NCI-H748 (cell line): ENCODE data around the gene HDAC7.
A peak's percentile ranks its signal among the peaks of the same experiment; 100 is the strongest.

ENCODE experiments used
- DNase-seq: peaks from one replicate; lab custom pipeline; 2025; ENCODE audit not compliant: unreplicated experiment; lab: John Stamatoyannopoulos, UW

Gene HDAC7

DNA sequence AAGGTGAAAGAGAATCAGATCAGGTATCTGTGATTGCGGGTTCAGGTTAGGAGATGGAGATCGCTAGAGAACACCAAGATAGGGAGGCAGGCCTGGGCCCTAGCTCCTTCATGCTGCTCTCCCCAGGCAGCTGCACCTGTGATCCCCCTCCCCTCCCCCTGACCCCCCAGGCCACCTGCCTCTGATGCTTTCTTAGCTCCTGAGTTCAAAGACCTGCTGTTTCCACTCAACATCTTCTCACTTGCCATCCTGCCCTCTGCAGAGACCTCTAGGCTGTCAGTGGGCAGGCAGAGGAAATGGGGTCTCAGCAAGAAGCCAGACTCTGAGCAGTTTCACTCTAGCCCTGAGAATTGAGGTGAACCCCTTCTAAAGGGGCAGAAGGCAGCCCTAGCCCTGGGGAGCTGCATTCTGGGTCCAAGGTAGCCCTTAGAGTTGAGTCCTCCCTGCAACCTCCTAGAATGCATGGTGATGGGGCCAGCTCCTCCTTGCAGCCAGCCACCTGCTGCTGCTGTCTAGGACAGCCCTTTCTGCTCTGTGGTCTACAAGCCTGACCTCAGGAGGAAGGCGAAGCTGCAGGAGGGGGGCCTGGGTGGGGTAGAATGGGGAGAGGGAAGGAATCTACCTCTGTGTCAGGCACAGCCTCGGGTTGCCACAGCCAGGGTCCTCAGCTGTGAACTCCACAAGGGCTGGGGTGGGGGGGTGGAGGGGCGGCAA is 53.0 kb downstream of the HDAC7 start:
- no peak for DNase-seq

DNA sequence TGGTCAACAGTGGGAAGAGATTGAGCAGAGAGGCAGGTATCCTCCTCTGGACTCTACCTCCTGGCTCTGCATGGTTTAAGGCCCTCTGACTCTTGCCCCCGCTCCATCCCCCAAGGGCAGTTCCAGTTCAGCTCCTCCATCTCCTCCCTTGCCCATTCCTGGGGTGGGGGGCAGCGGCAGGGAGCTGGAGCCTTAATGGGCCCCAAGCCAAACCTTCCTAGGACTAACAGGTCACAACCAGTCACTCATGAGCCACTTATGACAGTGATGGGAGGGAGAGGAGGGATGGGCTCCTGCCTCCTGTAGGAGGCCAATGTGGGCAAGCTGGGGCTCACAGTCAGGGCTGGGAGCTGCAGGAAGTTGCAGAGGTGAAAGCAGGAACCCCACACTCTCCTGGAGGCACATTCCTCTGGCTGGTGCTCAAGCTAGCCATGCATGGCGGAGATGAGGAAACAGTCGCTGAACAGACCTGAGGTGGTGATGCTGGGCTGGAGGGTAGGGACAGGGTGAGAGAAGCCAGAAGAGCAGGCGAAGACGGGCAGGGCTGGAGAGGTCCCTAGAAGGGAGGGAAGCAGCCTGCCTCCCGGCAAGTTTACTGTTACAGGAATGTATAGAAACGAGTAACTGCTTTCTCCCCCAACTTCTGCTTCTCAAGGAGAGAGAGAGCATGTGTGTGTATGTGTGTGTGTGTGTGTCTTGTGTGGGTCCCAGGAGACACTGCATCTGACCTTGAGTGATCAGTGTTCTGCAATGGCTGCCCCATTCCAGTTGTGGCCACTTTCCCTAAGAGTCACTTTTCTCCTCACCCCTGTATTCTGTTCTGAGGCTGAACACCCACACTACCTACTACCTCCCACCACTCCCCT is 56.0 kb downstream of the HDAC7 start:
- no peak for DNase-seq

DNA sequence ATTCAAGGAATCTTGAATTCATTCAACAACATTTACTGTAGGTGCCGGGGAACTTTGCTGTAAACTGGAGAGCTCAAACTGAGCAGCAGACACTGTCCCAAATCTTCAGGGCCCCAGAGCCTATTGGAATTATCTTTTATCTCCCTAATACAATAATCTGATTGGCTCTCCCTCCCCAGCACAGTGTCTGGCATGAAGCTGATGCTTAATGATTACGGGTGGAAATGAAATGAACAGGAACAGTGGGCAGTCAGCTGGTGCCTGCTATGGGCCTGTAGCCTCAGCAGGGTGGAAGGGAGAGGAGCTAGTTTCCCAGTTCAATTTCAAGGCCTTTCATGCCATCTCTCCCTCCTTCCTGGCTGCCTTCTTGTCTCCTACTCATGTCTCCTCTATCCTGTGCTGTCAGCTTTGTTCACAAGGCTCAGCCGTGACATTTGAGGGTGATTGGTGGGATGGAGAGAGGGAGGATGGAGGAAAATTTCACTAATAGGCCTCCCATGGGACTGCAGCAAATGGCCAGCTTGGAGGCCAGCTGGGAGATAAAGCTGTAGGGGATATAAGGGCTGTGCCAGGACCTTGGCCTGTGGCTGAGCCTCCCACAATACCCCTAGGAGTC is 56.7 kb downstream of the HDAC7 start:
- no peak for DNase-seq

DNA sequence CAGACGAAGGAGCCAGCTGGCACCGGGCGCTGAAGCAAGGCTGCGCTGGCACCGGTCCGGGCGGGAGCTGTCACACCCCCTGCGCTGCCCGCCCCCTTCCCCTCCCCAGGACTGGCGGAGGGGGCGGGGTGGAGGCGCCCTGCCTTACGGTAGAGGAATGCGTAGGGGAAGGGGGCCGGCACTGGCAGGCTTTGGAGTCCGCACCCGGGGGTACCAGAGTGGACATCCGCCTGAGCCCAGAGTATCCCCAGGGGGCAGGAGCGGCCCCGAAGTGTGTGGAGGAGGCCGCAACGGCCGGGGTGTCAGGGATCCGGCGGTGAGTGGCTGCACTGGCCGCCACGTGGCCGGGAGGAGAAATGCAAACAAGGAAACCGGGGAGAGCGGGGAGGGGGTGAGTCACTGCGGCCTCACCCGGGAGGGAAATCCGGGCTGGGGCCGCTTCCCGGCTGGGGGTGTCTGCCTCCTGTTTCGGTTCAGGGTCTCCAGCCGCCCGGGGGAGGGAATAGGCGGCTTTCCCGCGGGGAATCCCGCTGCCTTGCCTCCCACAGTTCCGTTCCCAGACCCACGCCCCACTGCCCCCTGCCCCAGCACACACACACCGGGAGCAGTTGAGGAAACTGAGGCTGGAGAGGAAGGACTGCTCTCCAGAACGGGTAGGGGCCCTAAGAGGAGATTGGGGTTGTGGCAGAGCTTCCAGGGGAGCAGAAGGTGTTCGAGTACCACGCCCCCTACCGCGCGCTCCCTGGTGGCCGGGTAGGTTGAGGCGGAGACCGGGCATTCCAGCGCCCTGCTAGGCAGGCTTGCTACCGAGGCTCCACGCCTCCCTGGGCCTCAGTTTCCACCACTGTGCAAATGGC is 60.6 kb downstream of the HDAC7 start, which contains the start of gene RAPGEF3:
Gene RAPGEF3 (minus strand): TSS at position 47 of the 857 bp plus-strand sequence. CDS start 324 bp downstream, outside the sequence.
- peak; percentile 64 for DNase-seq

DNA sequence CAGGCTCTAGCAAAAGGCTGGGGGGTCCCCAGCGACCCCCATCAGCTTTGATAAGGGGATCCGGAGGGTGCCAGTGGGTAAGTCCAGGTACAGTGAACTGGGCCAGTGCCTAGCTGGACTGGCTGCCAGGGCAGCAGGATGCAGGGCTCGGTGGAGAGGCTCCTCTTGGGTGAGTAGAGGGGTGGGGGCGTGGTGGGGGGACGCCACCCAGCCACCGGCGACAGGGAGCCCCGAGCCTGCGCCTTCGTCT is 61.2 kb downstream of the HDAC7 start:
- DNase-seq = no peak

DNA sequence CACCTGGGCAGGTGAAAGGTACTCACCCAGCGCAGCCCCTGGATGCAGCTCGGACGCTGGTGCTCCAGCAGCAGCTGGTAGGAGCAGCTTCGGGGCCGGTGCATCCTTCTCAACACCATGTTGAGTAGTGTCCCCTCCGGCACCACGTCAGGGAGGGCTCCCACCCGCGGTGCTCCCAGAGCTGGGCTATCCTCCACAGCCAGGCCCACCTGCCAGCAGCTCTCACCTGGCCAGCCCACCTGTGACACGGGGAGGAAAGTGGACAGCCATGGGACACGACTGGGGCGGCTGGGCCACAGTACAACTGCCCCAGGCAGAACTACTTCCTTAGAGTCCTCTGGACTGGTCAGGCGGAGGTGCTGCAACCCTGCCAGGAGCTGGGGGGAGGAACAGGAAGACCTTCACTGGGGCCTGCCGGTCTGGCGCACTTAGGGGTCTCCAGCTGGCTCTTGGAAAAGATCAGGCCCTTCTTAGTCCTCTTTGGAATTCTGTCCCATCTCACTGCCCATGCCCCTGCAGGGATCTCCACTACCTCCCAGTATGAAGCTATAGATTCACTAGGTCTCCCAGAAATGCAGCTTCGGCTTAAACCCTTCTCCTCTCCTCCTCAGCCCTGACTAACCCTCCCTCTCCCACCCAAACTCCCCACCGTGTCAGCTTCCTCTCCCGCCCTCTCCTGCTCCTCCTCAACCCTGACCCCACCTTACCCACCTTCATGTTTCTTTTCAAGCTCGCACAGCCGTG is 61.7 kb downstream of the HDAC7 start:
- DNase-seq = no peak

DNA sequence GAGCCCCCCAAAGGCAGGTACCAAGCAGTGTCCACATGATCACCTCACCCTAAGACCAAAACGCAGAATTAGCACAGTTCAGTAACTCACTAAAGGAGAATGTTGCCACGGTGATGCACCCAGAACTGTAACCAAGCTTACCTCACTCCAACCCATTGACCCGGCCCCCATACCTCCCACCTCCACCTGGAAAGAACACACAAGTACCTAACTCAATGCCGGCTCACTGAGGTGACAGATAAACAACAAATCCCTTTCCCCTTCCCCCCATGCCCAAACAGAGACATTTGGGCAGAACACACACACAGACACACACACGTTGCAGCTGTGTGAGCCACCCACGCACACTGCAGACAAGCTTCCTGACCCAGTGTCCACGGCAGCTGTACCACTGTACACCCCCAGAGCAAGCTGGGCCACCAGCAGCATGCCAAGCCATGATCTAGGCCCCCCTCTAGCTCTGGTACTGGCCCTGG is 62.3 kb downstream of the HDAC7 start:
- DNase-seq = no peak

DNA sequence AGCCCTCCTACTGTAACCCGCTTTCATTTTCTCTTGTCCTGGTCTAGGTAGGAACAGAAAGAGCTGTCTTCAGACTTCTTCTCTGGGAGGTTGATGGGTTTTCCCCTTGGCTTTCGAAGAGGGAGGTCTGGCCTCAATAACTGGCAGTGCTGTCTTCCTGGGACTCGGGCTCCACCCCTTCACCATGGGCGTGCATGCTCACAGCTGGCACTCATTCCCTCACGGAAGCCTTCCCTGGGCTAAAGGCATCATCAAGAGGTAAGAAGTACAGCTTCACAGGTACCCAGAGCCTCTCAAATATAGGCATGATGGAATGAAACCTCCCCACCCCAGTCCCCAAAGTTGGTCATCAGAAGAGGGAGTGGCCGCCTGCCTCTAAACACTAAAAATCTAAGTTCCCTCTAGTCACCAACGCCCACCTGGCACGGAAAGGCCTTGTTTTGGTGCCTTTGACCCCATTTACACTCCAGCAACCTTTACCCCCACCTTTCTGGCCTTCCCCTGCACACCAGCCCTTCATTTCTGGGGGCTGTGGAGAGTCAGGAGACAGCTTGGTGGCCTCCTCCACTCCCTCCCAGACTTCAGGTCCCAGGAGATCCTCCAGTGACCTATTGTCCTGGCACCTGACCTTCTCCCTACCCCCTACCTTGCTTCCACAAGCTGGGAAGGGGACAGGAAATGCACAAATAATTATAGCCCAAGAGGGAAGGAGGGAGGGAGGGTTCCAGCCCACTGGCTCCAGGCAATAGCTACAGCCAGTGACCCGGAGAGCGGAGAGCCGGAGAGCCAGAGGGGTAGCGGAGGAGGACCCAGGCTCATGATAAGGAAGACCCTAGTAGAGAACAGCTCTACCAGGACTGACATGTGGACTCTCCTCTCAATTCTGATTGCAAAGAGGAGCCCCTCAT is 63.8 kb downstream of the HDAC7 start:
- DNase-seq = no peak

DNA sequence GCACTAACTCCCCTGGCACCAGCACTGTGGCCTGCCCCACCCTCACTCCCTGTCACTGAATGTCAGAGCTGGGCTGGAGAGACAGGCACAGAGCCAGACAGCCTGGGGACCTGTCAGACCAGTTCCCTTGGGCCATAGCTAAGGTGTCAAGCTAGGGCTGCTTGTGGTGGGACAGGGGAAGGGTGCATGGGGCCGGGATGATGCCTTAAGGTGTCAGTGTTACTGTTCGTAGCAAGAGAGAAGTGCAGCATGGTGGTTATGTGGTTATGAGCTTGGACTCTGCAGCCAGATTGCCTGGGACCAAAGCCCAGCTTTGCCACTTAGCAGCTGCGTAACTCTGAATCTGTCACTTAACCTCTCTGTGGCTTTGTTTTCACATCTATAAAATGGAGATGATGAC is 64.8 kb downstream of the HDAC7 start:
- no peak for DNase-seq

DNA sequence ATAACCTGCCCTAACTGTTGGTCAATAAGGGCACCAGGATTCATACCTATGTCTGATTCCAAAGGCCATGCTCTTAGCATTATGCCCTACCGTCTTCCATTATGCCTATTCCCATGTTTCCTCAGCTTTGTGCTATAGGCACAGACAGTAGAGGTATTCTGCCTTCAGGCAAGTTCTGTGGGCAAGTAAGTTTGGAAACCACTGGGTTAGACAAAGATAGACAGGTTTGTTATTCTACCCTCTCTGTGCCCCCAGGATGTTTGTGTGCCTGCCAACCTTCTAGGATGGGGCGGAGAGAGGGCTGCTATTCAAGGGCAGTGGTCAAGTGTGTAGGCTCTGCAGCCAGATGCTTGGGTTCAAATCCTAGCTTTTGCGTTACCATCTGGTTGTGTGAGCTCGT is 65.6 kb downstream of the HDAC7 start:
- DNase-seq = no peak

DNA sequence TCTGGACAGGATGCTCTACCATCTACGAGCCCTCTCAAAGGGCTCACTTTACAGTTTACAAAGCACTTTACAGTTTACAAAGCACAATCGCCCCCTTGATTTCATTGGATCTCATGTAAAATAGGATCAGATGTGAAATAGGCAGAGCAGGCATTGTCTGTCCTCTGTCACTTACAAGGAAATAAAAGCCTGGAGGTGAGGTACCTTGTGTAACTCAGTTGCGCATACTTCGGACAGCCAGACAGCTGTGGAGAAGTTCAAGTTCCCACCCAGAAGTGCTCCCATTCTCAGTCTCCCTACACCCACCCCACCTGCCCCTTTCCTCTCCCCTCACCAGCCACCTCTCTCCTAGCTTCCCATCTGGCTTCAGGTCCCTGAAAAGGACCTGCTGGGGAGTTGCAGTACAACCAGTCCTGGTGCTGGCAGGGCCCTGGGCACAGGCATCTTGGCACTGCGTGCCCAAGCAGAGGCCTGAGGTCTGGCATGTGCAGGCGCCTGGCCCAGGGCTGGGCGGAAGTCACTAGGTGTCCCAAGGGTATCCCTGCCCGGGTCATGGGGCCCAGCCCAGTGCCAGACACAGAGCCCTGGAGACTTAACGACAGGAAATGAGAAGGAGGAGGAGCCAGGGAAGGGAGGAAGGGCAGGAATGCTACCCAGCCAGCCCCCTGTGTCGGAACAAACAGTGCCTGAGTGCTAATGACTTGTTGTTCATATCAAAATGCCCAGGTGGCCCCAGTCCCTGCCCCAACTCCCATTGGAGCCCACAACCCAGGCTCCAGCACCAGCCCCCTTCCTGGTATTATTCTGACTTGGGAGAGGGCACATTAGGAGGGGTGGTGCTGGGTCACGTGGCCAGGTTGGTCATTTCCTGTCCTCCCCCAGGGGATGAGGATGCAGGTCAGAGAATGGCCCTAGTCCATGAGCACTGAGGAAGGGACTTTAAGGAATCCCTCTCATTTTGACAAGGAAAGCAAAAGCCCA is 66.4 kb downstream of the HDAC7 start:
- no peak for DNase-seq

DNA sequence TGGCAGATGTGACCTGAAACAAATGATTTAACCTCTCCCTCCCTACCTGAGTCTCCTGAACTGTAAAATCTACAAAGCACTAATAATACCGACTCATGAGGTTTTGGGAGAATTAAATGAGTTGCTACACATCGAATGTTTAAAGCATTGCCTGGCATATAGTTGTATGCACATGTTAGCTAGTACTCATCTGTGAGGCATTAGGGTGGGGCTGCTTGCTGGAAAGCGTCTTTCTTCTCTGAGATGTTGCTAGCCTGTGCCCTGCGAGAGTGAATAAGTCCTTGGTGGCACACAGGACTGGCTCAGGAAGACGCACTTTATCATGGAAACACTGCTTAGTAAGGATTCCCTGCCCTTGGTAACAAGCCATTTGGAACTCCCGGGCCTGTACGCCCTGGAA is 67.2 kb downstream of the HDAC7 start:
- no peak for DNase-seq

DNA sequence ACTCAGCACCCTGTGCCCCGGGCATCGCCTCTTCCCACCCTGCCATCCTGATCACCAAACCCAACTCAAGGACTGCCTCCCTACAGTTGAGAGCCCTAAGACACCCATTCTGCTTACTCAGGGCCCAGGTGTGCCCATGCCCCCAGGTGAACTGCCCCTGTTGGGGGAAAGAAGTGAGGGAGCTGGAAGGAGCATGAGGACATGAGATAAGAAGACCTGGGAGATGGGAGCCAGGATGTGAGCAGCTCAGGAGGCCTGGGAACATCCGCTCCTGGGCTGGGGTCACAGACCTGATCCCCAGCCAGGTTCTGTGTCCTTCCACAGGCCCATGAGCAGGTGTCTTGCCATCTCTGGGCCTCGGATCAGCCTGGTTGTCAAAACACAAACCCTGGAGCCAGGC is 67.6 kb downstream of the HDAC7 start:
- DNase-seq = no peak

DNA sequence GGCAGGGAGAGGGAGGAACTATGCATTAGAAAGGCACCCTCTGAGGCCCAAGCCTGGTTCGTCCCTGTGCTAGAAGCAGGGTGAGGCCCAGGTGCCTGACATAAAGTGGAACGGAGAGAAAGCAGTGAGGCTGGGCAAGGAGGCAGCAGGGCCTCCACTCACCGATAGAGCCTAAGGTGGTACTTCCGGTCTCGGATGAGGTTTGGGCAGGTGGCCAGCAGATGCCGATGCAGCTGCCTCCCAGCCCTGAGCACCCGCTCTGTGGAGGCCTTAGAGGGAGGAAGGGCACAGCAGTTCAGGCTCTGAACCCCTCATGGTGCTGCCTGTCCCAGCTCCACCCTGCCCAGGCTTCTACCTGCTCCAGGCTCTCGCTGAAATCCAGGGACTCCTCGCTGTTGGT is 68.1 kb downstream of the HDAC7 start:
- DNase-seq = no peak

DNA sequence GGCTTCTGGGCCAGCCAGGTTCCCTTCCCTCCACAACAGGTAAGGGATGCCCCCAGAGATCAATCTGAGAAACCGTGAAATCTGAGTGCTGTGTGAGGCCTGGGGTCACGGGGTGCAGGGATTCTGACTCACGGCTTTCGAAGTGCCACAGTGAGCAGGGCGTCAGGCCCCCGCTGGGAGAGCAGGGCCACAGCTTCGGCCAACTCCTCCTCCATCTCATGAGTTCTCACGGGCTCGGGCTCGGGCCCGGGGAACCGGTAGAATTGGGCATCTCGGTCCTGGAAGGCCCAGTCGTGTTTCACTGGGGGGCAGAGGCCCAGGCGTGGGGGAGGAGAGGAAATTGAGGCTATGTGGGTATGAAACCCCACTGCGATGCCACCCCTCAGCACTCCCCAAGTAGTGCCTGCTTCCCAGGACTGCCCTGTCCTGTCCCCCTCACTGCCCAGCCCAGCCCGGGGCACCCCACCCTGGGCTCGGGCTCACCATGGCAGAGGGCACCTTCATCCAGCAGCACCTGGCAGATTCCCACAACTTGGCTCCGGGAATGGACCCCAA is 68.7 kb downstream of the HDAC7 start:
- no peak for DNase-seq

DNA sequence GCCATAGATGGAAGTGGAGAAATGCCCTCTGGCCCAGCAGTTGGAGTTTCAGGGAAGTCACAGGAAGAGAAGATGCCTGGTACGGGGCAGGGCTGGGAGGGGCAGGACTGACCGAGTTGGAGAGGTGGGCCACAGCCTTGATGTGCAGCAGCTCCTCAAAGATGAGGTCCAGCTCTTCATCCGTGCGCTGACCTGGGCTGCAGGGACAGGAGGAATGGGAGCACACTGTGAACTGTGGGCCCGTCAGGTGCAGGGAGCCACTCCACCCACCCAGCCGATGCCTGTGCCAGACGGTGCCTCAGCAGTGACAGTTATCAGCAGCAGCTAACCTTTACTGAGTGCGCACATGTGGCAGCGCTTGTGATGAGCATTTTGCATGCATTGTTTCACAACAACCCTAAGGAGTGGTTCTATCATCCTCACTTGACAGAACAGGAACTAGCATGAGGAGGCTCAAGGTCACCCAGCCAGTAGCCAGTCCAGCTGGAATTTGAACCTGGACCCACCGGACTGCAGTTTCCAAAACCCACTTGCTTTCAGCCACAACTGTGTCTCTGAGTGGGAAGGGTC is 69.4 kb downstream of the HDAC7 start:
- DNase-seq = no peak

DNA sequence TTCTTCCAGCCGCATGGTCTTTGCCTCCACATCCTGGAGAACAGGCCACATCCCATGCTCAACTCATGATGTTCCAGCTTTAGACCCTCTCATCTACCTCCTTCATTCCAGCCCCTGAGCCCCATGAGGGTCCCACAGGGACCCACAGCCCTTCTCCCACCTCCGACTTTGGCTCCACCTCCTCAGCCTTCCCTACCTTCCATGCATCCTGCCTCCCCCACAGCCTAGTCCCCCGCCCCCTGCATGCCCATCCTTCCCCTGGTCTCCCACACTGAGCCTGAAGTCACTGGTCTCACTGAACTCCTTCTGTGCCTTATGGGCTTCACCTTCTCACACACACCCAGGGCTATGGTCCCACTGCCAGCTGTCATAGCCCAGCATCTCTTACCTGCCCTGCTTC is 70.8 kb downstream of the HDAC7 start:
- DNase-seq = no peak

DNA sequence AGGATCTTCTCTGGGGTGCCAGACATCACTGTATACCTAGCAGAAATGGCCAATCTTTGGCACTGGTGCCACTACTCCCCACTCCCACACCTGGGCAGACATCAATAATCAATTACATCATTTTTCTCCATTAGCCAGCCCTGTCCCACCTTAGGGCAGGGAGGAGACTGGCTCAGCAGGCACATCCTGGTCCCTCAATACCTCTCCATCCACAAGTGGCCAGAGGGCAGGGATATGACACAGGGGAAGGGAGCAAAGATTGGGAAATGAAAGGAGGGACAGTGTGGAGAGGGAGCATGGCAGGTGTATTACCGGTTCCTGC is 71.2 kb downstream of the HDAC7 start:
- DNase-seq = no peak
